K562 (cell line): ENCODE data around the gene THOP1. TPM values are rescaled to one million over a fixed set of nuclear protein-coding genes. Genes with fewer than 3 reads are reported as not detected.
"Not testable (repeated sequence)": the region's sequence is repeated elsewhere in the genome, so short reads cannot be mapped to it uniquely, and the experiment has no call there.

ENCODE experiments used
- ATAC-seq: fragments of 200-7000 bp; cut with Tn5 transposase; 3 replicates; pipeline ENCODE4 v1.9.1; 2020; ENCODE audit warnings: moderate library complexity
- BruUV-seq: library from RNA; stranded (reverse); fragments of 400-500 nt; replicated peaks from 2 replicates; lab custom pipeline; 2021; lab: Mats Ljungman, UMichigan
- CTCF ChIA-PET: fragments of 300-600 bp; formaldehyde crosslinking; extraction: SDS; loops from one replicate; lab custom pipeline; 2021; ENCODE audit warnings: low intra/inter-chr PET ratio; lab: Yijun Ruan, JAX
- POLR2A ChIA-PET: fragments of 300-600, 350-650 bp; sonication (Branson Sonifier 250); formaldehyde crosslinking; extraction: SDS; loops from one replicate; lab custom pipeline; 2021; ENCODE audit warnings: antibody characterized with exemption, inconsistent platforms; lab: Yijun Ruan, JAX
- DNase-seq, 4 experiments: peaks; one replicate each; pipeline versions ENCODE4 v3.0.0 to v3.0.0-alpha.2; 2011 to 2018; ENCODE audit warnings: low spot score in 3 of 4, mixed read lengths in 3 of 4; ENCODE audit errors: extremely low read depth in 1 of 4
- FAIRE-seq: peaks from 2 replicates; lab custom pipeline; 2011; peaks lifted over from hg19 to GRCh38; lab: Jason Lieb, UNC
- H2AFZ ChIP-seq: 2 replicates; pipeline ENCODE4 v1.6.0; 2011; ENCODE audit warnings: low read depth, low read length, control low read depth, inconsistent platforms
- H3K27ac ChIP-seq: fragments of 200-600 bp; 3 replicates; pipeline ENCODE4 v1.8.0; 2011; ENCODE audit warnings: low read depth, mild to moderate bottlenecking, control low read depth, inconsistent platforms, low read length, moderate library complexity, mixed read lengths; ENCODE audit errors: extremely low read depth
- H3K27me3 ChIP-seq, 2 experiments: fragments of 300-600 bp in 1 of 2; 2 replicates in 1 of 2; 3 replicates in 1 of 2; pipeline versions ENCODE4 v1.6.0 to v1.8.0; 2011; ENCODE audit warnings: inconsistent platforms in 2 of 2, low read length in 2 of 2, mild to moderate bottlenecking in 1 of 2, mixed read lengths in 1 of 2, moderate library complexity in 1 of 2; ENCODE audit not compliant: control insufficient read depth in 2 of 2, insufficient read depth in 2 of 2
- H3K36me3 ChIP-seq: fragments of 300-600 bp; 3 replicates; pipeline ENCODE4 v1.8.0; 2011; ENCODE audit warnings: mild to moderate bottlenecking, low read length, inconsistent platforms; ENCODE audit not compliant: control insufficient read depth, insufficient read depth
- H3K4me1 ChIP-seq, 2 experiments: fragments of 200-600 bp in 1 of 2; replicated peaks in 1 of 2; 2 replicates in 1 of 2; 3 replicates in 1 of 2; pipeline versions ENCODE4 v1.5.1 to v1.8.0; 2011; ENCODE audit warnings: inconsistent platforms in 2 of 2, low read length in 2 of 2, mild to moderate bottlenecking in 1 of 2, mixed read lengths in 1 of 2, moderate library complexity in 1 of 2; ENCODE audit not compliant: control insufficient read depth in 2 of 2, insufficient read depth in 2 of 2
- H3K4me2 ChIP-seq: 2 replicates; pipeline ENCODE4 v1.6.1; 2011; ENCODE audit warnings: low read length, control low read depth, inconsistent platforms, mixed read lengths; ENCODE audit not compliant: insufficient read depth
- H3K4me3 ChIP-seq: fragments of 200-600 bp; sonication (generic), shearing (Covaris generic); 2 replicates; pipeline ENCODE4 v1.5.1; 2016; ENCODE audit warnings: control low read depth, inconsistent platforms
- H3K79me2 ChIP-seq: fragments of 200-600 bp; 3 replicates; pipeline ENCODE4 v1.8.0; 2011; ENCODE audit warnings: low read length, inconsistent platforms; ENCODE audit not compliant: control insufficient read depth, insufficient read depth
- H3K9ac ChIP-seq, 2 experiments: 2 replicates each; pipeline versions ENCODE4 v1.6.0 to v1.6.1; 2011; ENCODE audit warnings: low read depth in 2 of 2, low read length in 2 of 2, control low read depth in 1 of 2, inconsistent platforms in 1 of 2, mild to moderate bottlenecking in 1 of 2, mixed read lengths in 1 of 2; ENCODE audit not compliant: insufficient read depth in 1 of 2
- H3K9me1 ChIP-seq: one replicate; pipeline ENCODE4 v1.6.0; 2011; ENCODE audit warnings: inconsistent platforms, mild to moderate bottlenecking, low read length, moderate library complexity; ENCODE audit not compliant: control insufficient read depth, insufficient read depth
- H3K9me3 ChIP-seq: replicated peaks from 2 replicates; pipeline ENCODE4 v1.5.1; 2011; ENCODE audit warnings: low read depth, low read length, inconsistent platforms; ENCODE audit not compliant: control insufficient read depth, insufficient read depth
- H4K20me1 ChIP-seq: replicated peaks from 2 replicates; pipeline ENCODE4 v1.6.1; 2011; ENCODE audit warnings: low read length, inconsistent platforms, mixed read lengths; ENCODE audit not compliant: control insufficient read depth, insufficient read depth
- EGR1 ChIP-seq: fragments of 450-650 bp; conservative IDR thresholded peaks from 2 replicates; pipeline ENCODE4 v1.6.1; 2017; ENCODE audit warnings: mild to moderate bottlenecking
- POLR2G ChIP-seq: fragments of 200-400 bp; formaldehyde crosslinking; IDR thresholded peaks from 2 replicates; pipeline ENCODE4 v1.6.1; 2017; ENCODE audit warnings: low read depth, mild to moderate bottlenecking, antibody characterized with exemption, low read length, moderate library complexity
- SREBF1 ChIP-seq: fragments of 150-350 bp; IDR thresholded peaks from 2 replicates; pipeline ENCODE4 v1.6.1; 2014; ENCODE audit warnings: antibody characterized with exemption, low read depth, low read length, borderline replicate concordance
- ZNF174 ChIP-seq: fragments of 250-450 bp; sonication (Bioruptor Pico); IDR thresholded peaks from 2 replicates; pipeline ENCODE4 v1.4.0; 2020; ENCODE audit warnings: mild to moderate bottlenecking
- WGBS: fragments of 100-300 bp; shearing (Covaris generic); methylation state at CpG from one replicate; pipeline ENCODE4 v1.1.6; 2016; ENCODE audit warnings: low coverage, mixed read lengths; ENCODE audit not compliant: insufficient coverage; ENCODE audit errors: missing lambda C conversion rate; 5-methylcytosine and 5-hydroxymethylcytosine counted together
- in situ Hi-C: fragments of 300-500 bp; cut with MboI; formaldehyde crosslinking; loops from 4 replicates; pipeline ENCODE4 v1.15.0; 2018; ENCODE audit warnings: inconsistent platforms, mixed read lengths
- intact Hi-C: fragments of 100-400 bp; cut with micrococcal nuclease; formaldehyde crosslinking; loops from 2 replicates; pipeline ENCODE4 v1.14.2; 2022
- polyA plus RNA-seq, 8 experiments: library from polyadenylated mRNA; depleted of rRNA in 4 of 8; stranded (reverse) in 5 of 8; unstranded in 3 of 8; fragments of >200 nt; fragmentation: Nextera tagmentation in 2 of 8; fragmentation: Illumina TruSeq in 1 of 8; extraction: Ambion mirVana in 2 of 8; extraction: Trizol in 1 of 8; gene quantifications; 2 replicates each; pipeline versions ENCODE4 v1.2.1 to v1.2.3, GENCODE V29; 2011 to 2014; ENCODE audit warnings: inconsistent platforms in 1 of 8, missing spikeins in 1 of 8
- total RNA-seq, 7 experiments: library from RNA; depleted of rRNA in 6 of 7; stranded (reverse); fragments of >200 nt in 6 of 7; fragmentation: Illumina TruSeq in 2 of 7; extraction: Trizol in 2 of 7; gene quantifications; 2 replicates each; pipeline versions ENCODE4 v1.2.1 to v1.2.3, GENCODE V29; 2011 to 2021; ENCODE audit warnings: low replicate concordance in 1 of 7

Gene THOP1
- total and polyA plus RNA-seq, 9 of the 15 experiments (the other 6 are each of a cell fraction or from before 2014, with no cell fraction given) = 1.3 to 255 (median 96.1) TPM

DNA sequence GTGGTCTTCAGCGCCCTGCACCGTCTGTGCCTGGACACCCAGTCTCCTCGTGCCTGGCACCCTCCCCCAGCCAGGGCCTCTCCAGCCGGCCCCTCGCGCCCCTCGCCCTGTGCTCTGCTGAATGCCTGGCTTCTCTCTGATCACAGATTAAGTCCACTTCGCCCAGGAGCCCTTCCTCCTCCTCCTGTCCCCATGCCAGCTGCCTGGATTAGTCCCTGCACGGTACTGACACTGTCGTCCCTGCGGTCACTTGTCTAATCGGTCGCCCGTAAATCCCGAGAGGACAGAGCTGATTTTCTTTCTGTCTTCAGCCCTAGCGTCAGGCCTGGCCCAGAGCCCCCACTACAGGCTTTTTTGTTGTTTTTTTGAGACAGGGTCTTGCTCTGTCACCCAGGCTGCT, 6.6 kb downstream of the THOP1 start:
- Histone ChIP-seq H3K4me3 (no peak overlapping the region), H3K9me3 (no peaks in the 10 kb centered on the region), H3K9me1 (peaks cover 3% of the 10 kb centered on the region), H3K27ac (no peak overlapping the region), H3K27me3 (no peaks in the 10 kb centered on the region), H2AFZ (no peak overlapping the region), H4K20me1 (0 out of 2 replicates have a peak, but pooled peaks cover 5% of the 10 kb centered on the region), H3K79me2 (peaks cover 34% of the 10 kb centered on the region), H3K4me1 (peaks cover 3 to 31% of the 10 kb centered on the region in 2 experiments; a peak in 3 of 5 replicates), H3K9ac (no peak overlapping the region), H3K36me3 (peaks cover 89% of the 10 kb centered on the region; the same call in 2 of the 3 replicates), H3K4me2 (no peak overlapping the region)
- DNase-seq = no peak
- intact Hi-C loops (no loop called here), in situ Hi-C loops (no loop called here)
- no TSS peak for BruUV-seq
- no peak for FAIRE-seq
- ATAC-seq = no peak
- 94% methylated on average over 10 of the region's 16 CpGs for WGBS
- TF ChIP-seq ZNF174 (CRISPR knock-in tag) = no peak
- 0 out of 2 replicates have a peak, but pooled peaks have one; percentile 26 for TF ChIP-seq POLR2G
- no peak for TF ChIP-seq SREBF1
- CTCF ChIA-PET = no interaction called here
- POLR2A ChIA-PET = no interaction called here

DNA sequence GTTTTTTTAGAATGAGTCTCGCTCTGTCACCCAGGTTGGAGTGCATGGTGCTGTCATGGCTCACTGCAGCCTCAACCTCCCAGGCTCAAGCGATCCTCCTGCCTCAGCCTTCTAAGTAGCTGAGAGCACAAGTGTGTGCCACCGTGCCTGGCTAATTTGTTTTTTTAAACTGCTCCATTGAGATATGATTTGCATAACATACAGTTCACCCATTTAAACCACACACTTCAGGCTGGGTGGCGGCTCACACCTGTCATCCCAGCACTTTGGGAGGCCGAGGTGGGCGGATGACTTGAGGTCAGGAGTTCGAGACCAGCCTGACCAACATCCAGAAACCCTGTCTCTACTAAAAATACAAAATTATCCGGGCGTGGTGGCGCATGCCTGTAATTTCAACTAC, 7.4 kb downstream of the THOP1 start:
- H3K4me3 ChIP-seq, H3K9me1 ChIP-seq, FAIRE-seq, H3K9me3 ChIP-seq, POLR2A ChIA-PET, intact Hi-C loops, in situ Hi-C loops, H4K20me1 ChIP-seq, H3K27ac ChIP-seq, CTCF ChIA-PET, H3K4me2 ChIP-seq, H3K9ac ChIP-seq, H3K27me3 ChIP-seq, DNase-seq, ATAC-seq, H2AFZ ChIP-seq, BruUV-seq: not testable (repeated sequence)
- Histone ChIP-seq H3K36me3 (peaks cover 89% of the 10 kb centered on the region; the same call in 2 of the 3 replicates), H3K4me1 (peaks cover 0 to 29% of the 10 kb centered on the region in 2 experiments; a peak in 2 of 5 replicates), H3K79me2 (peaks cover 26% of the 10 kb centered on the region)
- 95% methylated on average over 9 of the region's 10 CpGs for WGBS
- 0 out of 2 replicates have a peak, but pooled peaks have one; percentile 21 for TF ChIP-seq EGR1
